ENCODE data around the gene ART1.

DNA sequence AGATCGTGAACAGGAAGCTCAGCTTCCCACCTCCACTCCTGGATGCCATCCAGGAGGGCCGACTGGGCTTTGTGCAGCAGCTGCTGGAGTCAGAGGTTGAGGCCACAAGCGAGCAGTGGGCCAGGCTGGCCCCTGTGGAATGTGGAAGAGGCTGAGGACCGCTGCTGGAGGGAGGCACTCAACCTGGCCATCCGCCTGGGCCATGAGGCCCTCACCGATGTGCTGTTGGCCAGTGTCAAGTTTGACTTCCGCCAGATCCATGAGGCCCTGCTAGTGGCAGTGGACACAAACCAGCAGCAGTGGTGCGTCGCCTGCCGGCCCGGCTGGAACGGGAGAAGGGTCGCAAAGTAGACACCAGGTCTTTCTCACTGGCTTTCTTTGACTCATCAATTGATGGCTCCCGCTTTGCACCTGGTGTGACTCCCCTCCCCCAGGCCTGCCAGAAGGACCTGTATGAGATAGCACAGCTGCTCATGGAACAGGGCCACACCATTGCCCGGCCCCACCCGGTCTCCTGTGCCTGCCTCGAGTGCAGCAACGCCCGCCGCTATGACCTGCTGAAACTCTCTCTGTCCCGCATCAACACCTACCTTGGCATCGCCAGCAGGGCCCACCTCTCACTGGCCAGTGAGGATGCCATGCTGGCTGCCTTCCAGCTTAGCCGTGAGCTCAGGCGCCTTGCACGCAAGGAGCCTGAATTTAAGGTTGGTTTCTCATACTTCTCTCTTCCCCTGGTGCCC is 28.0 kb upstream of the ART1 start:
- TF ChIP-seq, protein P1, sequence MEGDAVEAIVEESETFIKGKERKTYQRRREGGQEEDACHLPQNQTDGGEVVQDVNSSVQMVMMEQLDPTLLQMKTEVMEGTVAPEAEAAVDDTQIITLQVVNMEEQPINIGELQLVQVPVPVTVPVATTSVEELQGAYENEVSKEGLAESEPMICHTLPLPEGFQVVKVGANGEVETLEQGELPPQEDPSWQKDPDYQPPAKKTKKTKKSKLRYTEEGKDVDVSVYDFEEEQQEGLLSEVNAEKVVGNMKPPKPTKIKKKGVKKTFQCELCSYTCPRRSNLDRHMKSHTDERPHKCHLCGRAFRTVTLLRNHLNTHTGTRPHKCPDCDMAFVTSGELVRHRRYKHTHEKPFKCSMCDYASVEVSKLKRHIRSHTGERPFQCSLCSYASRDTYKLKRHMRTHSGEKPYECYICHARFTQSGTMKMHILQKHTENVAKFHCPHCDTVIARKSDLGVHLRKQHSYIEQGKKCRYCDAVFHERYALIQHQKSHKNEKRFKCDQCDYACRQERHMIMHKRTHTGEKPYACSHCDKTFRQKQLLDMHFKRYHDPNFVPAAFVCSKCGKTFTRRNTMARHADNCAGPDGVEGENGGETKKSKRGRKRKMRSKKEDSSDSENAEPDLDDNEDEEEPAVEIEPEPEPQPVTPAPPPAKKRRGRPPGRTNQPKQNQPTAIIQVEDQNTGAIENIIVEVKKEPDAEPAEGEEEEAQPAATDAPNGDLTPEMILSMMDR (IDR thresholded peaks at IDR 0.05; ENCODE audit: insufficient read depth, low read depth, low read length): no peak
- TF ChIP-seq EZH2 (IDR thresholded peaks at IDR 0.05; ENCODE audit: insufficient read depth, low read length): no peak
